Placental pericyte (primary cell): ENCODE results near the gene SLC2A8. TPM values are rescaled to one million over a fixed set of nuclear protein-coding genes. Genes with fewer than 3 reads are reported as not detected.

ENCODE experiments used
- small RNA-seq: library from RNA; depleted of rRNA; stranded (forward); fragments of <200 nt; gene quantifications from one replicate; pipeline ENCODE3, GENCODE V24; 2012; ENCODE audit warnings: low replicate concordance
- total RNA-seq: library from RNA; depleted of rRNA; stranded (reverse); fragments of >200 nt; gene quantifications from 2 replicates; pipeline ENCODE4 v1.2.3, GENCODE V29; 2012

SLC2A8 gene, protein sequence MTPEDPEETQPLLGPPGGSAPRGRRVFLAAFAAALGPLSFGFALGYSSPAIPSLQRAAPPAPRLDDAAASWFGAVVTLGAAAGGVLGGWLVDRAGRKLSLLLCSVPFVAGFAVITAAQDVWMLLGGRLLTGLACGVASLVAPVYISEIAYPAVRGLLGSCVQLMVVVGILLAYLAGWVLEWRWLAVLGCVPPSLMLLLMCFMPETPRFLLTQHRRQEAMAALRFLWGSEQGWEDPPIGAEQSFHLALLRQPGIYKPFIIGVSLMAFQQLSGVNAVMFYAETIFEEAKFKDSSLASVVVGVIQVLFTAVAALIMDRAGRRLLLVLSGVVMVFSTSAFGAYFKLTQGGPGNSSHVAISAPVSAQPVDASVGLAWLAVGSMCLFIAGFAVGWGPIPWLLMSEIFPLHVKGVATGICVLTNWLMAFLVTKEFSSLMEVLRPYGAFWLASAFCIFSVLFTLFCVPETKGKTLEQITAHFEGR
- total RNA-seq, result 4.3 and 5.0 TPM in 2 replicates

DNA sequence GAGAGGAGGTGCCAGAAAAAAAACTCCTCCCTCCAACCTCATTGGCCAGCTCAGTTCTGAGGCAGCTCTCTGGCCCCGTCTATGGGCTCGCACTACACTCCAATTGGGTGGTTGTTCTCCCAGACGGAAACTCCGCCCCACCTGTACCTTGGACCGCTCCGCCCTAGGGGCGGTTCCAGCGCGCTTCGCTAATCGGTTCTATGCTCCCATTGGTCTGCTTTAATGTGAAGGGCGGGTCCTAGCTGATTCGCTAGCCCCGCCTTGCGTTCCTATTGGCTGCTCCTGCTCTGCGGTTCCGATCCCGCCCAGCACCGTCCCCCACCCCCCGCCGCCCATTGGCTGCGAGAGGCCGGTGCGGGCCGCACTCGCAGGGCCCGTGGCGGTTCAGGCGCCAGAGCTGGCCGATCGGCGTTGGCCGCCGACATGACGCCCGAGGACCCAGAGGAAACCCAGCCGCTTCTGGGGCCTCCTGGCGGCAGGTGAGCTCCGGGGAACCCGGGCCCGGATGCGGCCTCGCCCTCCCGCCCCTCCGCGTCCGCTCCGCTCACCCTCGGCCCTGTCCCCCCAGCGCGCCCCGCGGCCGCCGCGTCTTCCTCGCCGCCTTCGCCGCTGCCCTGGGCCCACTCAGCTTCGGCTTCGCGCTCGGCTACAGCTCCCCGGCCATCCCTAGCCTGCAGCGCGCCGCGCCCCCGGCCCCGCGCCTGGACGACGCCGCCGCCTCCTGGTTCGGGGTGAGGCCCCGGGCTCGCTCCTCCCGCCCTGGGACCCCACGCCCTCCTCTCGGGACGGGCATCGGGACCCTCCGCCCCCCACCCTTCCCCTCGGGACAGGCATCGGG lies at the start of gene SLC2A8:
SLC2A8 (plus strand) TSS at position 362 of the 838 bp plus-strand sequence; CDS start at position 424, 62 bp downstream.

DNA sequence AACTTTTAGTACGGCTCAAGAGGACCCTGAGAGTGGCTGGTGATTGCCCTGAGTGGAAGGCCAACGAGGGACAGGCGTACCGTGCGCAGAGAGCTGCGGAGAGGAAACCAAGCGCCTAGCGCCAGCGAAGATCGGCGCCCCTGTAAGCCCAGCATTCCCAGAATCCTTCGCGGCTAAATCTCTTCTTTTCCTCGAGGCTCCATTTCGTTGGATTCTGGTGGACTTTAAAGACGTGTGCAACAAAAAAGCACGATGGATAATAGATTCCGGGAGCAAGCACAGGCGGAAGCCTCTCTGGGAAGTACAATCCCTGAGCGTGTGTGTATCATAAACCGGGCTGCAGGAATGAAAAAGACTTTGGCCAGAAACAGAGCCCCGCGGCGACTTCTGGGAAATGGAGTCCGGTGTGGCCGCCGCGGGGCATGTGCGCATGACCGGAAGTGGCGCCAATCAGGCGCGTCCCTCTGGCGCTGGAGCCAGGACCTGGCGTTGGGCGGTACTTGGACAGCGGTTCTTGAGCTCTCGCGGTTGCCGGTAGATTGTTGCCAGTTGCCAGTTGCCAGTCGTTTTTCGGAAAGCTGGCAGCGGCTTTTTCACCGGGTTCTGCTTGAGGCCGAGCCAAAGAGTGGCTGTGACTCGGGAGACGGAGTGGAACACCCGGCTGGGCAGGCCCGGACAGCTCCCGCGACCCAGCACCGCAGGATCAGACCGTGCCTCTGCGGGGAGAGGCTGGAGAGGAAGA lies 27.1 kb downstream of the SLC2A8 start, which contains the start of gene ZNF79:
ZNF79 (plus strand) TSS at position 449 of the 742 bp plus-strand sequence. CDS start 406 bp downstream, outside the sequence.

DNA sequence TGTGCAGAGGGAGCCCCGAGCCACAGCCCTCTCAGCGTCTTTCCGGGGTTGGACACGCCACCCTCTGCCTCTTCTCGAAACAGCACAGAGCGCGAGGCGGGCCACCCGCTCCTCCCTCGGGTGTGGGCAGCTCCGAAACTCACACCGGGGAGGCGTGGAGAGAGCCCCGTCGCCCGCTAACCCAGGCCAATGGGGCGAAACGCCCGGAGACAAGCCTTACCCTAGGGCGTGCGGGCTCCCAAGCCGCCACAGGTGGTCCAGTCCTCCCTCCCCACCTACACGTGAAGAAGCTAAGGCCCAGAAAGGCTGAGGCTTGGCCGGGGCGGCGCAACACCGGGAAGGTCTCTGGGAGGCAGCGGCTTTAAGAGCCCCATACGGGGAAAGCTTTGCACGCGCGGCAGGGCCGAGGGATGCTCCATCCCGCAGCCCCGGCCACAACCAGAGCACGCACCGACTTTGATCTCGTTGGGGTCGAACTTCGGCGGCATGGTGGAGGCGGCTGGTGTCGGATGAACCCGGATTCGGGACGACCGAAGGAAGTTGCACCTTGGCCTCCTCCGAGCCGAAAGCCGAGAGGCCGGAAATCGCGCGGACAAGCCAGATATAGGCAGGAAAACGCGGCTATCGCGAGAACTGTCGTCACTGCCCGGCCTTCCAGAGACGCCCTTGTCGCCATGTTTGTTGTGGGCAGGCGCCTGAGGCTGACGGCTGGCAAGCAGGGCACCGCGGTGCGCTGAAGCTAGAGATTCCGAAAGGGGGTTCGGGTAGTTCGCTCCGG lies 54.0 kb downstream of the SLC2A8 start, which contains the start of the genes LRSAM1 and RPL12:
LRSAM1 (plus strand) TSS at position 681 of the 778 bp plus-strand sequence. CDS start 3,018 bp downstream, outside the sequence.
RPL12 (minus strand) TSS at position 577 of the 778 bp plus-strand sequence; CDS start at position 488, 89 bp downstream.

Small RNAs within 50 kb of the gene (small RNA-seq; reads per million reads assigned to genes)
- 254 reads per million, percentile 99 among the genes with 10 or more reads in this experiment for gene SNORA65

Other genes with a start within 250 kb of the SLC2A8 start
- 0.14 and 1.3 TPM in 2 replicates for gene GARNL3, start 132.4 kb upstream of the SLC2A8 start, total RNA-seq
- gene ZNF79, start 27.2 kb downstream of the SLC2A8 start, total RNA-seq, result 14.4 and 17.2 TPM in 2 replicates
- 882 and 1,763 TPM in 2 replicates for gene RPL12, start 54.2 kb downstream of the SLC2A8 start, total RNA-seq
- gene LRSAM1, start 54.3 kb downstream of the SLC2A8 start, total RNA-seq, result 10.9 and 14.2 TPM in 2 replicates
- gene STXBP1, start 215.1 kb downstream of the SLC2A8 start, total RNA-seq, result 27.8 and 44.4 TPM in 2 replicates